ENCODE measurements around the gene CHAT.
"Not testable (repeated sequence)": the region's sequence is repeated elsewhere in the genome, so short reads cannot be mapped to it uniquely, and the experiment has no call there.

CHAT gene

DNA sequence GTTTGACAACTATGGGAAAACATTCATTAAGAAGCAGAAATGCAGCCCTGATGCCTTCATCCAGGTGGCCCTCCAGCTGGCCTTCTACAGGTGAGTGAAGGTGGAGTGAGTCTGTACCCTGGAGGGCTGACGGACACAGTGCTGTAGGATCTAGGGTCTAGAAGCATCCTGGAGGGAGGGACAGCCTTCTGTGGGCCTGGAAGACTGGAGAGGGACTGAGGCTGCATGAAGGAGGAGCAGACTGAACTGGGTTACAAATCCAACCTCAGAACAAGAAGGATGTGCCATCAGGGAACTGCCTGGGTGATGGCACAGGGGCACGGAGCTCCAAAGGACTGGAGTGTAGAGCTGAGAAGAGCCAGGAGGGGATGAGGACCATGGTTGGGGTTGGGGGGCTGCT lies 38.1 kb downstream of the CHAT start:
- FAIRE-seq (no peak), DNase-seq (ENCODE audit: low spot score) (no peak)

DNA sequence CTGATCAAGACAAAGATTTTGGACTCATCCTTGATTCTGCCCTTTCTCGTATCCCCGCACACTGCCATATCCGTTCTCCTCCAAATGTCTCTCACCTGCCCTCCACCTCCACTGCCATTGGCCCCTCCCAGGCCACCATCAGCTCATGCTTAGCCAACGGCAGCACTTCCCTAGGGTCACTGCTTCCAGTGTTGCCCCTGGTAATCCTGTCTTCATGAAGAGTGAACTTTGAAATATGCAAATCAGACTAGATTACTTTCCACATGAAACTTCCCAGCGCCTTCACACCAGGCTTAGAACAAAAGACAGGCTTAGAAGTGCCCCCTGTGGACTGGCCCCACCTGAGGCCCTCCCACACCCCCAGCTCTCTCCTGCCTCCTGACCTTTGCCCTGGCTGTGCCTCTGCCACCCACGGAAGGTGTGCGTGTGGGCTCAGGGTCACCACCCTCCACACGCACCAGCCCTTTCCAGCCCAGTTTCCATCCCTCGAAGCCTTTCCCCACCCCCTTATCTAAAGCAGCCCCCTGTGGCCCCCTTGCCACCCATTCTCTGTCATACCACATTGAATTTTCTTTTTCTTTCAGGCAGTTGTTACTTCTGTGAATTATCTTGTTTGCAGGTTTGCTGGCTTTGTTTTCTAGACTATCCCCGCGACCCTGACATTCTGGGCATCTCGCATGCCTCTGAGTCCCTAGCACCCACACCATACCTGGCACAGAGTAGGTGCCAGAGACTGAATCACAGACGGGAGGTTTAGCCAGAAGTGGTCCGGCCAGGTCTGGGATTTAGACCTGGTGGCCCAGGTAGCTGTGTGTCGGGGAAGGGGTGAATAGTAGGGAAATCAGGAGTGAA lies 38.8 kb downstream of the CHAT start:
- FAIRE-seq (no peak), DNase-seq (ENCODE audit: low spot score) (no peak)

DNA sequence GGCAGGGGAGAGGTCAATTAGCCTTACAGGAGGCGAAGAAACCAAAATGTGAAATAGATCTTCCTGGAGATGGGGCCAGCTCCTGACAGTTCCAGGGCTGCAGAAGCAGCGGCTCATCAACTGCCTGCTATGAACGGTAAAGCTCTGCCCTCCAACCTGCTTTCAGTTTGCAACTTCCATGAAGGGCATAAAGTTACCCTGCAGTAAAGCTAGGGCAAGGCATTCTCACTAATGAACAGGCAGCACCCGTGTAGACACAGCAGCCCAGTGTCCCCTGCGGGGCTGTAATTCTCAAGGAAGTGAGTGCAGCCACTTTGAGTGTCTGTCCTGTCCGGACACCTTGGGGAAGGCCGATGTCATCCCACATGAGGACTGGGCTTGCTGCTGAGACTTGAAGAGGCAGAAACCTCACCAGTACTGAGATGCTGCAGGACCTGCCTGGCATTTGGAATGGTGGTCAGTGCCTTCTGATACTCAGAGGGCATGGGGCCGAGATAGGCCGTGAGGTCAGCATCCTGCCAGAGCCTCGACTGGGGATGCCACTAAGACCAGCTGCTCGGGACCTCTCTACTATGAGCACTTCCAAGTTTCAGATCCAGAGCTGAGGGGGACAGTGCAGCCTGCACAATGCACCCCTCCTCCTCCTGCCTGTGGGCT lies 39.6 kb downstream of the CHAT start:
- FAIRE-seq (no peak), DNase-seq (ENCODE audit: low spot score) (no peak)

DNA sequence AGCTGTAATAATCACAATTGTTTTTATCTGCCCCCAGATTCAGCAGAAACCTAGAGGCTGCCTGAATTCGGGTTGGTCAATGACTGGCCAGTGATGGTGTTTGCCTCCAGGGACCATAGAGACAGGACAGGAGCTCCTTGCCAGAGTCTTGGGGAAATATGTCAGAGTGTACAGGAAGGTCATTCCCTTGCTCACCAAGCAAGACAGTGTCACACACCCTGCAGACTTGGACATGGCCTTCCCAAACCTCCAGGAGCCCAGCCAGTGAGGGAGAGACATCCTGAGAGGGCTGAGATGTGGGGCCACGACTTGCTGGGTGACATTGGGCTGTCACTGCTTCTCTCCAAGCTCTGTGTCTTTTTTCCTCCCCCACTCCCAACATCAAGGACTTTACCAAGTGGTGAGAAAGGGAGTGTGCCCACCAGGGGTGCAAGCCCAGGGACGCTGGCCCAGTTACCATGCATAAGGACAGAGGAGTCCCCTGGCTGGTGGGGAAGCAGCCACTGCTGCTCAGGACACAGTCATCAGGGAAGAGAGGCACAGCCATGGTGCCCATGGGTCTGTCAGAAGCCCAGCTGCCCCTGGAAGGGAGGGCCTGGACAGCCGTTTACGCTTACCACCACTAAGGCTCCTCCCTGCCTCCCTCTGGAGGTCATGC lies 40.3 kb downstream of the CHAT start:
- FAIRE-seq (peak; percentile 9), DNase-seq (ENCODE audit: low spot score) (no peak)

DNA sequence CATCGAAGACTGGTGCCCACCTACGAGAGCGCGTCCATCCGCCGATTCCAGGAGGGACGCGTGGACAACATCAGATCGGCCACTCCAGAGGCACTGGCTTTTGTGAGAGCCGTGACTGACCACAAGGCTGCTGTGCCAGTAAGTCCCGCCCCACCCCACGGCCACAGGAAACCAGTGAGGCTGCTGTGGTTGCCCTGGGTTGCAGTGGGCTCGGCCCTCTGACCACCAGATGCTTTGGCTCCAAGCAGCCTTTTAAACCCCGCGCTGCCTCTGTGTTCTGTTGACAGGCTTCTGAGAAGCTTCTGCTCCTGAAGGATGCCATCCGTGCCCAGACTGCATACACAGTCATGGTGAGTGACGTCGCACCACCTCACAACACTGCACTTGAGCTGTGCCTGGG lies 41.3 kb downstream of the CHAT start:
- DNase-seq (ENCODE audit: low spot score), result no peak
- no peak for FAIRE-seq

DNA sequence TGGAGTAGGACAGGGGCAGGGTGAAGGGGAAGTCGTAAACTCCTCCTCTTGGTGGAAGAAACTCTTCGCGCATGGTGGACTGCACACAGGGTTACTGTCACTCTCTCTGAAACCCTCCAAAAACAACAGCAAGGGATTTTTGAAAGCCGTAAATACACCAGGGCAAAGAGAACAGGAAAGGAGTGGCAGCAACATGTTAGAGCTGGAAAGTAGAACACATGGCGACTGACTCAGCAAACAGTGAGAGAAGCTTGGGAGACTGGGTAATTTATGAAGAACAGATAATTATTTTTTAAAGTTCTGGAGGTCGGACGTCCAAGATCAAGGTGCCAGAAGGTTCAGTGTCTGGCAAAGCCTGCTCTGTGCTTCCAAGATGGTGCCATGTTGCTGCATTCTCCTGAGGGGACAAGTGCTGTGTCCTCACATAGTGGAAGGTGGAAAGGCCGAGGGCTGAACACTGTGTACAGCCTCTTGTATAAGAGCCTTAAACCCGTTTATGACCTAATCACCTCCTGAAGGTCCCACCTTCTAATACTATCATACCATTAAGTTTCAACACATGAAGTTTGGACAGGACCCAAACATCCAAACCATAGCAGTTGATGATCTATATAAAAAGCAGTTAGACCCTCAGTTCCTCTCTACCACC lies 43.1 kb downstream of the CHAT start:
- DNase-seq (ENCODE audit: low spot score), result no peak

DNA sequence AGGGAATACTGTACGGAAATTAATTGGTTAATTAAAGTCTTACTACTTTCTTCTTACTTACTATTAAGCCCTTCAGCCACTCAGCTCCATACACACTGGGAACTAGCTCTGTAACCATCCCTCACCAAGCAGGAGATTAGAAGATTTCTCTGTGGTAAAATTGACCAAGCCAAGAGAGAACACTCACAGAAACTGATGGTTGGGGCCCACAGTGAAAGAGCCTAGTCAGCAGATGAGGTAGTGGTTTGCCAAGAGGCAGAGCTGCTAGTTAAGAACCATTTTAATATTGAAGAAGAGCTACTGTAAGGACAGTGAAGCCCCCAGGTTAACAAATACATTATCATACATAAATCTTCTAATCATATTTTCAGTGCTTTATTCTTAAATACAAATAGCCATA lies 43.8 kb downstream of the CHAT start:
- no peak for FAIRE-seq
- DNase-seq (ENCODE audit: low spot score), result no peak

More for the DNA sequence above, 43.1 kb downstream of the CHAT start:
- no peak for FAIRE-seq

DNA sequence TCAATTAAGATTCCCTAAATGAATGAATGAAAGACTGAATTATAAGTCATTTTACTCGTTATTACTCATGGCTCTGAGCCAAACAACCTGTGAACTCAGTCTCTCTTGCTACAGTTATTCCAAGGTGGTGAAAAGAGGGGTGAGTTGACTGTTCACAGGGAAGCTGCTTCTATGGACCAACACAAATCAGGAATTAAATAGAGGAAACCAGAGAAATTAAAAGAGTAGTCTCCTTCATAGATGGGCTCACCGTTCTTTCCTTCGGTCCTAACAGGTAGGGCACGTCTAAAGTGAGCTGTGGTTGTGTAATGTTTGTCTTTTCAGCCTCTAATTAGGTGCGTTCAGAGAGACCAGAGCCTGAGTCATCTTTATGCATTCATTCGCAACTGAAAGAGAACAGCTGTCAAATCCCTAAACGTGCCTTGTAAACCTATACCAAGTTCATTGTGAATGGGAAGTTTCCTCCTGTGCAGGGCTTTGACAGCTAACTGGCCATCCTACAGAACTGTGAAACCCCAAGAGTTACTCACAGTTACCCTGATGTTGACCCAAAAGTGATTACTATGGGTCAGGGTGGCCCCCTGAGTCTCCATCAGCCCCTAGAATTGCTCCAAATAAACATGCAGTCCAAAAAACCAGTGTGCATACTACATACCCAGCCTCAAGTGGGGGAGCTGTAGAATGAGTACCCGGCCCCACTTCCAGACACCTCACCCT lies 47.5 kb downstream of the CHAT start:
- DNase-seq (ENCODE audit: low spot score) (no peak), FAIRE-seq (no peak)

DNA sequence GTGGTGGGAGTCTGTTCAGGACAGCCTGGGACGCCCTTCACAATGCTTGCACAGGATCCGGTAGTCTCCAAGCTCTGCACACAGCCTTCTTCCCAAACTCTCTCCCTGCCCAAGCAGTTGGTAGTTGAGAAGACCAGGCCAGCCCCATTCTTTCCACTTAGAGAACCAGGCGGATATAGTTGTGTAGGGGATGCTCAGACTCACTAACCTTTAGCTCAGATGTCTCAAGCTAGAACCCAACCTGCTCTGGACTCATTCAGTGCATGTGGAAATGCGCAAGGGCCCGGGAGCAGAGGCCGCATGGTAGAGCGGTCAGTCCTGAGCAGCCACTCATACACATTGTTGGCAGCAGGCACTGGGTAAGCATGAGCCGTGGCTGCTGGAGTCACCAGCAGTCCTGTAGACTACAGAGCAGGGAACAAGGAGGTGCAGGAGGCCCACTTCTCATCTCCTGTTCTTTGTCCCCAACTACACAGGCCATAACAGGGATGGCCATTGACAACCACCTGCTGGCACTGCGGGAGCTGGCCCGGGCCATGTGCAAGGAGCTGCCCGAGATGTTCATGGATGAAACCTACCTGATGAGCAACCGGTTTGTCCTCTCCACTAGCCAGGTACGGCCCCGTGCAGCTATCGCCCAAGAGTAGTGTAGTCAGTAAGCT lies 48.5 kb downstream of the CHAT start:
- DNase-seq (ENCODE audit: low spot score), result no peak
- FAIRE-seq, result no peak

DNA sequence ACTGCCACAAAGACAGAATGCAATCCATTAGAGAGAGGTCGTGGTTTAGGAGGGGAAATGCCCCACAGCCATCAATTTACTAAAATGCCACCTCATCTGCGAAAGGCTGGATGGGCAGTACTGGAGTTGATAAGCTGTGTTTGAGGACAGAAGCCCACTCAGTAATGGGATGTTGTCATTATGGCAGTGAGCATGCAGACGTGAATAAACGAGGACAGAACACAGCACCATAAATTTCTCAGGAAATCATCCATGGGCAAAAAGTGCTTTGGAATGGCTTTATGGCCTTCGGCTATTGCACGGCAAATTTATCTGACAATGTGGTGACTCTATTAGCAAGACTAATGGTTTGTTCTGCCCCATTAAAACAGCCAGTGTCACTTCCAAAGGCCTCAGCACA lies 49.8 kb downstream of the CHAT start:
- FAIRE-seq (no peak), DNase-seq (ENCODE audit: low spot score) (no peak)

DNA sequence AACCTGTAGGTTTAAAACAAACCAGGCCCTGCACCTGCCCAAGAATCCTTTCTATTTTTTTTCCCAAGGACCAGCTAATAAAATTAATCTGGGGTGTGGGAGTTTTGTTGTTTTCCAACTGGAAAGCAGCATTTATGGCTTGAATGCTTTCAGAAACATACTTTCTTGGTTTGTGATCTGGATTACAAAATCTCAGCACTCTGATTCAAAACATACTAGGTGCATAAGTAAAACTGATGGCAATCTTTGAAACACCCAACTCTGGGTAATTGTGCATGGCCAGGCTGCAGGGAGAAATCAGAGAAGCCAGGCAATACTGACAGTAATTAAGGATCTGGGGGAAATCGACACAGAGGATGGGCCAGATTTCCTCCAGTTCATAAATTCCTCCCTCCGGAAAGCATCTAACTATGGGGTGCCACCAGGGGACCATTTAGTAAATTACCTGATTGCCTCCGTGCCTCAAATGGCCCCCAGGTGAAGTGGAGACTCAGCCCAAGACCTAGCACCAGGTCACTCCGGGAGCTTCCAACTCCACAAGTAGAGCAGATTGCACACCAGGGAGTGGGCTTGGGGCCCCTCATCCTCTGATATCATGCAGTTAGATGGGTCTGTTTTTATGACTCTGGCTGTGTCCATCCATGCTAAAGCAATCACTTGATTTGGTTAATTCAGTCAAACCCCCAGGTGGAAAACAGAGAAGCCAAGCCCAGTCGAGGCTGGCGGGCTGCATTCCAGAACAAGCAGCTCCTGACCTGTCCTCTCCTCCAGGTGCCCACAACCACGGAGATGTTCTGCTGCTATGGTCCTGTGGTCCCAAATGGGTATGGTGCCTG lies 50.4 kb downstream of the CHAT start:
- DNase-seq (ENCODE audit: low spot score) (no peak), FAIRE-seq (no peak)

DNA sequence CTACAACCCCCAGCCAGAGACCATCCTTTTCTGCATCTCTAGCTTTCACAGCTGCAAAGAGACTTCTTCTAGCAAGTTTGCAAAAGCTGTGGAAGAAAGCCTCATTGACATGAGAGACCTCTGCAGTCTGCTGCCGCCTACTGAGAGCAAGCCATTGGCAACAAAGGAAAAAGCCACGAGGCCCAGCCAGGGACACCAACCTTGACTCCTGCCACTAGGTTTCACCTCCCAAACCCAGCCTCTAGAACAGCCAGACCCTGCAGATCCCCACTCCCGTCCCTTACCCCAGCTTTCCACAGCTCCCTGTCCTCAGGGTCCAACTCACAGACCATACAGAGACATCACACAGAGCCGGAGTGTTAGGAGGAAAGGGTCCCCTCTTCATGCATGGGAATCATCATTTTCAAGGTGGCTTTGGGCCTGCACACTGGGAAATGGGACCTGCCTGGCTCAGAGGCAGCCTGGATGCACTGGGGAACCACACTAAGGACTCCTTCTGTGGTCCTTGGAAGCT lies 51.1 kb downstream of the CHAT start:
- FAIRE-seq (no peak), DNase-seq (ENCODE audit: low spot score) (no peak)

DNA sequence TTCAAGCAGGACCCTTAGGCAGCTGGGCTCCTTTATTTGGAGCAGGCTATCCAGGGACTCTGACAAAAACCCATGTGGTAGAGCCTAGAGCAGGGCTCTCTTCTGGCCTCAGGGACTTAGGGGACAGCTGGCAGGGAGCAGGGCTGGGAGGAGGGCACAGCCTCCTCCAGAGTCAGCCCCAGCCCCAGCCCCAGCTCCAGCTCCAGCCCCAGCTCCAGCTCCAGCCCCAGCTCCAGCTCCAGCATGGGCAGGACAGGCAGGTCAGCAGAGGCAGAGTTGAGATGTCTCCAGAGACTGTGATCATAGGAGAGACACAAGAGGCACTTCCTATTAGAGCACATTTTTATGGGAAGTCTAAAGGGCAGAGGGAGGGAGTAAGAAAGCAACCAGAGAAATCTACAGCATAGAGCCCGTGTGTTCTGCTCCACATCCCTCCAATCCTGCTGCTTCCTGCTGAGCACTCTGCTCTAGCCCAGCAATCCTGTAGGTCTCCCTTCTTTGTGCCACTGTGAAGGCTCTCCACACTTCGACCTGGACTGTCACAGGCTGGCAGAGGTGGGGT lies 52.3 kb downstream of the CHAT start:
- no peak for DNase-seq (ENCODE audit: low spot score)
- no peak for FAIRE-seq

DNA sequence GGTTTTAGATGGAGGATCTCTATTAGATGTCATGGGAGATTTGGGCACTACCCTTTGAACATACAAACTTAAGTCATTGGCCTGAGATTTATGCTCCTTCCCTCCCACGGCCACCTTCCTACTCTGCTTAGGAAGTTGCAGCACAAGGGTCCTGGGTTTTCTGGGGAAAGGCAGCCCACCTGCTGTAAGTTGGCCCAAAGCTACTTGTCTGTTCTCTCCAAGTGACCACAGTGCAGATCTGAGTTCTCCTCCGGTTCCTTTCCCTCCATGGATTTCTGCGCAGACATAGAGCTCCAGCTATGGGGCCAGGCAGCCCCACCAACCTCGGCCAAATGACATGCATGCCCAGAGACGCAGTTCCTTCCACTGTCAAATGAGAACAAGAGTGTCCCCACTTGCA lies 52.8 kb downstream of the CHAT start:
- FAIRE-seq (peak; percentile 9), DNase-seq (ENCODE audit: low spot score) (no peak)

DNA sequence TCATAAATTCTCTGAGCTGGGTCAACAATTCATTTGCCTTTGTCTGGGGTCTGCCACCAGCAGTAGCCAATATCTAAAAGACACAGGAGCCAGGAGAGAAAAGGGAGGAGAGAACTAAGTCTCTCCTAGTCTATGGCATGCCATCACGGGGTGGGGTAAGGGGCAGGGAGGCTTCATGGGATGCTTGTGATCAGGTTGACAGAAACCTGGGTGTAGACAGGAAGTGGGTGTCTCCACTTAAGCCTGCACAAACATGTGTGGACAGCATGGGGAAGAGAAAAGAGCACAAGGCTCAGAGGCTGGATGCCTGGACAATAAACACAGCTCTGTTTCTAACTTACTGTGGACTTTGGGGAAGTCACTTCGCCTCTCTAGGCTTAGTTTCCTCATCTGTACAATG lies 54.2 kb downstream of the CHAT start:
- no peak for FAIRE-seq
- DNase-seq (ENCODE audit: low spot score), result no peak

DNA sequence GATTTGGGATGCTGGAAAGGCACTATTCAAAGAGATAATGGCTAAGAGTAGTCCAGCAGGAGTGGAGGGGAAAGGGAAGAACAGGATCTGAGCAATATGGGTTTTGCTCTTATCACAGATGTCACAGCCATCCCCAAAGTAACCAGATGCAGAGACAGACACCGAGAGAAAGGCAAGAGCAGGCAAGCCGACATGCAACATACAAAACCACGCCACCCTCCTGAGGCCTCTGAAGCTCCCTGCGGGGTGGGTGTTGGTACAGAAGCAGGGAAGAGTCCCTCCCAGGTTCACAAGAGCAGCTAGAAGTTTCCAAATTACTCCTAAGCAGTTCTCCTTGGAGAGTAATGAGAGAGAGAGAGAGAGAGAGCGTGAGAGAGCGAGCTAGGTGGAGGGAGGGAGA lies 54.8 kb downstream of the CHAT start:
- FAIRE-seq, result no peak

DNA sequence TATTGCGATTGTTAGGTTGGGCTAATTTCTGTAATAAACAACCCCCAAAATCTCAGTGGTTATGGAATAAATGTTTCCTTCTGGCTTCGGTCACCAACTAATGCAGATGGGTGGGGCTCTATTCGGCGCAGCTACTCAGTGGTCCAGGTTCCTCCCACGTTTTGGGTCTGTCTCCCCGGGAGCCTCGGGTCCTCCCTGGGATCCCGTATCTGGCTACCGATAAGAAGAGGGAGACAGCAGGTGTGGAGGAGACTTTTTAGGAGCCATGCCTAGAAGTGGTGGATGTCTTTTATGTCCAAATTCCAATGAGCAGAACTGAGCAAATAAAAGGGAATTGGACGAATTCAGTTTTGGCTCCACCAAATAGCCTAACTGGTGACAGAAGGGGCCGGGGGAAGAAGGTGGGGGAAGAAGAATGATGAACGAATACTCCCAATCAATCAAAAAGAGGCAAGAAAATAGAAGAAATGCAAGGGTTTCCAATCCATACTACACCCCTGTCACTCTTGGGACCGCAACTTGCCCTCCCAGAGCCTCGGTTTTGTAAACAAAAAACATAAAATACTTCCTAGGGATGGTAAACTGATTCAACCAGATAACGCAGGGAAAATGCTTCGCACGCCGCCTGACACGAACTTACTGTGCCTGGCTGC lies 65.1 kb downstream of the CHAT start:
- no peak for DNase-seq (ENCODE audit: low spot score)
- FAIRE-seq, result no peak

More for the DNA sequence above, 54.8 kb downstream of the CHAT start:
- DNase-seq (ENCODE audit: low spot score), result no peak

DNA sequence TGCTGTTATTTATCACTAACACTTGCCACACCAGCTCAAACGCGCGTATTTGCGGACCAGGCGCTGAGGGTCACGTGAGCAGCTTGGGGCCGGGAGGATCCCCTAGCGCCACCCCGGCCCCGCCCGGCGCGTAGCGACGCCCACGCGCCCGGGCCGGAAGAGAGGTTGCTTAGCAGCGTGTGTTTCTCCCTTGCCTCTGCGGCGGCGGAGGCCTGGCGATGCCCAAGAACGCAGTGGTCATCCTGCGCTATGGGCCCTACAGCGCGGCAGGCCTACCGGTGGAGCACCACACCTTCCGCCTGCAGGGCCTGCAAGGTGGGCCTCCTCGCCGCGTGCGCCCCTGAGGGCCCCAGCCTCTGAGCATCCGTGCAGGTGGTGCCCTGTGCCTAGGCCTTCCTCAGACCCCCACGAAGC lies 65.7 kb downstream of the CHAT start, which contains the start of gene C10orf53:
Gene C10orf53, plus strand, starts transcription at position 172 of the 414 bp plus-strand sequence. Its CDS starts 47 bp downstream, at position 219.
- FAIRE-seq (peak; percentile 72), DNase-seq (ENCODE audit: low spot score) (peak; percentile 80)

DNA sequence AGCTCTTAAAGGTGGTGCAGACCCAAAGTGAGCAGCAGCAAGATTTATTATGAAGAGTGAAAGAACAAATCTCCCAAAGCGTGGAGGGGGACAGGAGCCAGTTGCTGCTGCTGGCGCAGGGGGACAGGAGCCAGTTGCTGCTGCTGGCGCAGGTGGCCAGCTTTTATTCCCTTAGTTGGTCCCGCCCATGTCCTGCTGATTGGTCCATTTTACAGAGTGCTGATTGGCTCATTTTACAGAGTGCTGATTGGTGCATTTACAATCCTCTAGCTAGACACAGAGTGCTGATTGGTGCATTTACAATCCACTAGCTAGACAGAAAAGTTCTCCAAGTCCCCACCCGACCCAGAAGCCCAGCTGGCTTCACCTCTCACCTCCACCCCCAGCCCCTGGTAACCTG lies 68.6 kb downstream of the CHAT start:
- FAIRE-seq; DNase-seq (ENCODE audit: low spot score): not testable (repeated sequence)

All from urothelium cell line (cell line).